ENCODE data around the gene VTA1. TPM values are rescaled to one million over a fixed set of nuclear protein-coding genes. Genes with fewer than 3 reads are reported as not detected.

The VTA1 gene
- total and polyA plus RNA-seq, 2 of the 13 experiments (the other 11 are each of a cell fraction or from before 2014, with no cell fraction given): 70.7 to 89.1 TPM

DNA sequence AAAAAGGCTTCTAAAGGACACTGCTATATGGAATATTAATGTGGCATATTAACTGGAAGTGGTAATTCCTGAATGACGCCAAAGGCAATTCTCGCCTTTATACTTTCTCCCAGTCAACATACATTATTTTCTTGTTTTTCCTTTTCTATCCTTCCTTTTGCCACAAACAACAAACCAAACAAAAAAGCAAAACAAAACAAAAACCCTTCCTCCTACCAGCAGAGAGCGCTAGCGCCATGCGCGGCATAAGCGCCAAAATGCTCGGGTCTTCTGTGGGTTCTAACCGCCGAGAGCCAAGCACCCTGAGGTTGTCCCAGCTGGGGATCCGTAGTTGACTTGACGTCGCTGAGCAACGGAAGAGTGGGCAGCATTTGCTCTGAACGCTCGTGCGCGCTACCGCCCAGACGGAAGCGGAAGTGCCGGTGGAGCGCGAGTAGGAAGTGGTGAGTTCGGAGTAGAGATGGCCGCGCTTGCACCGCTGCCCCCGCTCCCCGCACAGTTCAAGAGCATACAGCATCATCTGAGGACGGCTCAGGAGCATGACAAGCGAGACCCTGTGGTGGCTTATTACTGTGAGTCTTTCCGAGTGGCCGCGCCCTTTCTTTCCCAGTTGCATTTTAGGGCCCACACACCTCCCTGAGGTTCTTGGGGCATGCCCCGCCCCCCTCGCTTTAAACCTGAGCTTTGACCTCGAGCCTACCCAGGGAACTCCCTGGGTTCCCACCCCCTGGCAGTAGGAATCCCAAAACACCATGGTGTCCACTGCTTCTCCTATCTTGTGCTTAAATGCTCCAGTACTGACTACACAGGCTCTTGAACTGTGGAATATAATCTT, at the start of gene VTA1, which contains the start of gene NMBR (continued):
- peak; percentile 99 for TF ChIP-seq HOMEZ (CRISPR knock-in tag; IDR thresholded peaks at IDR 0.05; ENCODE audit: low read depth)
- TF ChIP-seq ISL2 (CRISPR knock-in tag; IDR thresholded peaks at IDR 0.05): peak; percentile 82
- TF ChIP-seq PPARG (CRISPR knock-in tag; conservative IDR thresholded peaks at IDR 0.05): peak; percentile 78
- TF ChIP-seq U2AF1 (optimal IDR thresholded peaks at IDR 0.05; ENCODE audit: low read depth, low read length): peak; percentile 57
- TF ChIP-seq, protein P1, sequence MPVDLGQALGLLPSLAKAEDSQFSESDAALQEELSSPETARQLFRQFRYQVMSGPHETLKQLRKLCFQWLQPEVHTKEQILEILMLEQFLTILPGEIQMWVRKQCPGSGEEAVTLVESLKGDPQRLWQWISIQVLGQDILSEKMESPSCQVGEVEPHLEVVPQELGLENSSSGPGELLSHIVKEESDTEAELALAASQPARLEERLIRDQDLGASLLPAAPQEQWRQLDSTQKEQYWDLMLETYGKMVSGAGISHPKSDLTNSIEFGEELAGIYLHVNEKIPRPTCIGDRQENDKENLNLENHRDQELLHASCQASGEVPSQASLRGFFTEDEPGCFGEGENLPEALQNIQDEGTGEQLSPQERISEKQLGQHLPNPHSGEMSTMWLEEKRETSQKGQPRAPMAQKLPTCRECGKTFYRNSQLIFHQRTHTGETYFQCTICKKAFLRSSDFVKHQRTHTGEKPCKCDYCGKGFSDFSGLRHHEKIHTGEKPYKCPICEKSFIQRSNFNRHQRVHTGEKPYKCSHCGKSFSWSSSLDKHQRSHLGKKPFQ (CRISPR knock-in tag; IDR thresholded peaks at IDR 0.05; ENCODE audit: insufficient replicate concordance): peak; percentile 90
- peak; percentile 73; the same call in 1 of the 2 replicates for TF ChIP-seq KDM1A (CRISPR knock-in tag; IDR thresholded peaks at IDR 0.05)
- TF ChIP-seq RFX5 (IDR thresholded peaks at IDR 0.05; ENCODE audit: low read depth, low read length): no peak
- TF ChIP-seq, protein P2, sequence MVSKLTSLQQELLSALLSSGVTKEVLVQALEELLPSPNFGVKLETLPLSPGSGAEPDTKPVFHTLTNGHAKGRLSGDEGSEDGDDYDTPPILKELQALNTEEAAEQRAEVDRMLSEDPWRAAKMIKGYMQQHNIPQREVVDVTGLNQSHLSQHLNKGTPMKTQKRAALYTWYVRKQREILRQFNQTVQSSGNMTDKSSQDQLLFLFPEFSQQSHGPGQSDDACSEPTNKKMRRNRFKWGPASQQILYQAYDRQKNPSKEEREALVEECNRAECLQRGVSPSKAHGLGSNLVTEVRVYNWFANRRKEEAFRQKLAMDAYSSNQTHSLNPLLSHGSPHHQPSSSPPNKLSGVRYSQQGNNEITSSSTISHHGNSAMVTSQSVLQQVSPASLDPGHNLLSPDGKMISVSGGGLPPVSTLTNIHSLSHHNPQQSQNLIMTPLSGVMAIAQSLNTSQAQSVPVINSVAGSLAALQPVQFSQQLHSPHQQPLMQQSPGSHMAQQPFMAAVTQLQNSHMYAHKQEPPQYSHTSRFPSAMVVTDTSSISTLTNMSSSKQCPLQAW (CRISPR knock-in tag; IDR thresholded peaks at IDR 0.05): peak; percentile 98
- TF ChIP-seq ZBTB3 (CRISPR knock-in tag; IDR thresholded peaks at IDR 0.05; ENCODE audit: borderline replicate concordance, low read depth): 0 out of 2 replicates have a peak, but pooled peaks have one; percentile 49
- TF ChIP-seq, protein P3, sequence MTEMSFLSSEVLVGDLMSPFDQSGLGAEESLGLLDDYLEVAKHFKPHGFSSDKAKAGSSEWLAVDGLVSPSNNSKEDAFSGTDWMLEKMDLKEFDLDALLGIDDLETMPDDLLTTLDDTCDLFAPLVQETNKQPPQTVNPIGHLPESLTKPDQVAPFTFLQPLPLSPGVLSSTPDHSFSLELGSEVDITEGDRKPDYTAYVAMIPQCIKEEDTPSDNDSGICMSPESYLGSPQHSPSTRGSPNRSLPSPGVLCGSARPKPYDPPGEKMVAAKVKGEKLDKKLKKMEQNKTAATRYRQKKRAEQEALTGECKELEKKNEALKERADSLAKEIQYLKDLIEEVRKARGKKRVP (CRISPR knock-in tag; IDR thresholded peaks at IDR 0.05): peak in 1 of 2 experiments; percentile 56; a peak in 1 of 4 replicates
- TF ChIP-seq HNRNPL (IDR thresholded peaks at IDR 0.05; ENCODE audit: low read depth, low read length): peak; percentile 71; the same call in 1 of the 2 replicates
- TF ChIP-seq ZNF7 (CRISPR knock-in tag; IDR thresholded peaks at IDR 0.05): no peak
- no peak for TF ChIP-seq ZNF383 (CRISPR knock-in tag; IDR thresholded peaks at IDR 0.05; ENCODE audit: borderline replicate concordance)
- TF ChIP-seq, protein P4, sequence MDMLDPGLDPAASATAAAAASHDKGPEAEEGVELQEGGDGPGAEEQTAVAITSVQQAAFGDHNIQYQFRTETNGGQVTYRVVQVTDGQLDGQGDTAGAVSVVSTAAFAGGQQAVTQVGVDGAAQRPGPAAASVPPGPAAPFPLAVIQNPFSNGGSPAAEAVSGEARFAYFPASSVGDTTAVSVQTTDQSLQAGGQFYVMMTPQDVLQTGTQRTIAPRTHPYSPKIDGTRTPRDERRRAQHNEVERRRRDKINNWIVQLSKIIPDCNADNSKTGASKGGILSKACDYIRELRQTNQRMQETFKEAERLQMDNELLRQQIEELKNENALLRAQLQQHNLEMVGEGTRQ (IDR thresholded peaks at IDR 0.05; ENCODE audit: low read depth, low read length): no peak
- TF ChIP-seq, protein P4 (CRISPR knock-in tag; IDR thresholded peaks at IDR 0.05; ENCODE audit: borderline replicate concordance): no peak
- TF ChIP-seq EHMT2 (IDR thresholded peaks at IDR 0.05; ENCODE audit: borderline replicate concordance, low read depth, low read length): peak; percentile 96; the same call in 1 of the 2 replicates
- peak; percentile 73; the same call in 1 of the 2 replicates for TF ChIP-seq ZNF768 (CRISPR knock-in tag; IDR thresholded peaks at IDR 0.05)
- peak; percentile 94 for TF ChIP-seq TAF1 (CRISPR knock-in tag; IDR thresholded peaks at IDR 0.05)
- TF ChIP-seq ZNF570 (CRISPR knock-in tag; IDR thresholded peaks at IDR 0.05; ENCODE audit: borderline replicate concordance): no peak
- TF ChIP-seq SIN3A (IDR thresholded peaks at IDR 0.05; ENCODE audit: borderline replicate concordance, low read depth, low read length): peak; percentile 98

Measured in HepG2 (cell line).